ENCODE measurements around the gene SKAP1. TPM values are rescaled to one million over a fixed set of nuclear protein-coding genes. Genes with fewer than 3 reads are reported as not detected.

Gene SKAP1
- total RNA-seq, 1 donor from 2014 or later = not detected

DNA sequence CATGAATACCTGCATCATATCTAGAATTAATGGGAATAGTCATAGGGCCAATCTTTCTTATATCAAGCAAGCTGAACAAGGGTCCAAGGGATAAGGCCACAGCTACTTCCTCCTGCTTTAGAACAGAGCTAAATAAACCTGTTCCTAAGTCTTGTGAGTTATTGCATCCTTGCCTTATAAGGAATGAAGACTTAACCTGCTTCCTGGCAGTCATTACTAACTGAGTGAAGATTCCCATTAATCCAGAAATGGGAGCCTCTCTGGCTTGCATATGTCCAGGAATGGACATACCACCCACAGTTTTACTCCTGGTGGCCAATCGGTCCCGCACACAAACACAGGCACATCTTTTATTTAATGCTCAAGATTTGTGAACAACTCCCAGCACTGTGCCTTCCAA is 35.9 kb upstream of the SKAP1 start:
- Histone ChIP-seq H3K9me3 (ENCODE audit: low read depth) (no peaks in the 10 kb centered on the region), H3F3A (ENCODE audit: low read depth) (no peaks in the 10 kb centered on the region), H4K20me1 (ENCODE audit: low read depth) (no peaks in the 10 kb centered on the region), H3K9ac (no peak overlapping the region), H3K4me3 (no peak overlapping the region), H3K4me1 (no peaks in the 10 kb centered on the region), H3K36me3 (no peaks in the 10 kb centered on the region), H3K27ac (no peak overlapping the region), H2AFZ (replicated peaks) (no peak overlapping the region), H3K27me3 (peaks cover 61% of the 10 kb centered on the region), H3K4me2 (no peak overlapping the region), H3K79me2 (ENCODE audit: low read depth) (no peaks in the 10 kb centered on the region)
- peaks cover 2% of the 10 kb centered on the region for H3K27me3 Mint-ChIP-seq (ENCODE audit: insufficient read depth, low read depth)
- H3K4me1 Mint-ChIP-seq = no peaks in the 10 kb centered on the region
- TF ChIP-seq CTCF (IDR thresholded peaks at IDR 0.05) (no peak), EZH2 (IDR thresholded peaks at IDR 0.05) (no peak), EZH2phosphoT487 (IDR thresholded peaks at IDR 0.05) (no peak)
- no peak overlapping the region for H3K27ac Mint-ChIP-seq
- H3K36me3 Mint-ChIP-seq = no peaks in the 10 kb centered on the region
- H3K4me3 Mint-ChIP-seq = no peak overlapping the region
- no peak for DNase-seq (ENCODE audit: low spot score)
- no peaks in the 10 kb centered on the region for H3K9me3 Mint-ChIP-seq

DNA sequence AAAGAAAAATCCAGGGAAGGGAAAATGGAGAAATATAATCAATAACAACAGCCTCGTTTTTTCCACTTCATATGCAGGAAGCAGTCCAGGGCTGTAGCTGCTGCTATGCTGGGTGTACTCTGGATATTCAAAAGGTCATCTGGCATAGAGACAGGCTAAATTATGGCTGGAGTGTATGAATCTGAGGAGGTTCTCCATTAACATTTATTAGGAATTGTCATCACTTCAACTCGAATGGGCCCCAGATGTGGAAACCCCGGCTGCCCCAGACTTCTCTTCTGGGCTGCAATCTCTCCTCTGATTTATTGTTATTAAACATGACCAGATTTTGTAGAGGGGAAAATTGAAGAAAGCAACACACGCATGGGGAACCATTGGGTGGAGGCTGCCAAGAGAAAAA is 33.5 kb upstream of the SKAP1 start:
- Histone ChIP-seq H3K4me1 (no peaks in the 10 kb centered on the region), H3K27me3 (peaks cover 74% of the 10 kb centered on the region), H3K36me3 (no peaks in the 10 kb centered on the region), H2AFZ (replicated peaks) (no peak overlapping the region), H3K9ac (no peak overlapping the region), H3K27ac (no peak overlapping the region), H3F3A (ENCODE audit: low read depth) (no peaks in the 10 kb centered on the region), H3K79me2 (ENCODE audit: low read depth) (no peaks in the 10 kb centered on the region), H3K4me2 (no peak overlapping the region), H4K20me1 (ENCODE audit: low read depth) (no peaks in the 10 kb centered on the region), H3K4me3 (no peak overlapping the region), H3K9me3 (ENCODE audit: low read depth) (no peaks in the 10 kb centered on the region)
- Mint-ChIP-seq H3K4me3 (no peak overlapping the region), H3K27me3 (ENCODE audit: insufficient read depth, low read depth) (peaks cover 6% of the 10 kb centered on the region), H3K4me1 (no peaks in the 10 kb centered on the region), H3K27ac (no peak overlapping the region), H3K36me3 (no peaks in the 10 kb centered on the region), H3K9me3 (no peaks in the 10 kb centered on the region)
- DNase-seq (ENCODE audit: low spot score) = no peak
- TF ChIP-seq CTCF (IDR thresholded peaks at IDR 0.05) = no peak
- TF ChIP-seq EZH2phosphoT487 (IDR thresholded peaks at IDR 0.05) = no peak
- TF ChIP-seq EZH2 (IDR thresholded peaks at IDR 0.05) = no peak

DNA sequence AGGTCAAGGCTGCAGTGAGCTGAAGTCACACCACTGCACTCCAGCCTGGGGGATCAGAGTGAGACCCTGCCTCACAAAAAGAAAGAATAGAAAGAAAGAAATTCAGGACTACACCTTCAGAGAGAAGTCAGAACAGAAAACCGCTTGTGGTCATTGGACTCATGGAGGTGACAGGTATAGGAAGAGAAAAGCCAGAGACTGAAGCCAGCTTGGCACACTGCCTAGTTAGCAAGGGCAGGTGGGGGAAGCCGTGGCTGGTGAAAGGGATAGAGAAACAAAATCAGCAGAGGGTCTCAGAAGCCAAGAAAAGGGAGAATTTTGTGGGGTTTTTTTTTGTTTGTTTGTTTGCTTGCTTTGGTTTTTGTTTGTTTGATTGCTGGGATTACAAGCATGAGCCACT is 32.9 kb upstream of the SKAP1 start:
- no peak overlapping the region for H3K27ac ChIP-seq
- no peaks in the 10 kb centered on the region for H3K36me3 Mint-ChIP-seq
- no peaks in the 10 kb centered on the region for H3K4me1 ChIP-seq
- peaks cover 79% of the 10 kb centered on the region for H3K27me3 ChIP-seq
- no peaks in the 10 kb centered on the region for H3K9me3 ChIP-seq (ENCODE audit: low read depth)
- peaks cover 7% of the 10 kb centered on the region for H3K27me3 Mint-ChIP-seq (ENCODE audit: insufficient read depth, low read depth)
- no peaks in the 10 kb centered on the region for H3K79me2 ChIP-seq (ENCODE audit: low read depth)
- TF ChIP-seq CTCF (IDR thresholded peaks at IDR 0.05) = no peak
- TF ChIP-seq EZH2phosphoT487 (IDR thresholded peaks at IDR 0.05) = no peak
- no peak for TF ChIP-seq EZH2 (IDR thresholded peaks at IDR 0.05)
- no peaks in the 10 kb centered on the region for H3K4me1 Mint-ChIP-seq
- H3K9me3 Mint-ChIP-seq = no peaks in the 10 kb centered on the region
- no peaks in the 10 kb centered on the region for H4K20me1 ChIP-seq (ENCODE audit: low read depth)
- no peak overlapping the region for H3K27ac Mint-ChIP-seq
- H3K4me3 ChIP-seq = no peak overlapping the region
- no peak overlapping the region for H2AFZ ChIP-seq (replicated peaks)
- no peak overlapping the region for H3K9ac ChIP-seq
- no peaks in the 10 kb centered on the region for H3K36me3 ChIP-seq
- DNase-seq (ENCODE audit: low spot score) = no peak
- H3F3A ChIP-seq (ENCODE audit: low read depth) = no peaks in the 10 kb centered on the region
- H3K4me2 ChIP-seq = no peak overlapping the region
- H3K4me3 Mint-ChIP-seq = no peak overlapping the region
